ENCODE data around the gene CIAO3. TPM values are rescaled to one million over a fixed set of nuclear protein-coding genes. Genes with fewer than 3 reads are reported as not detected.

CIAO3 gene
- polyA plus RNA-seq, 1 donor from 2014 or later, result 57.8 TPM

DNA sequence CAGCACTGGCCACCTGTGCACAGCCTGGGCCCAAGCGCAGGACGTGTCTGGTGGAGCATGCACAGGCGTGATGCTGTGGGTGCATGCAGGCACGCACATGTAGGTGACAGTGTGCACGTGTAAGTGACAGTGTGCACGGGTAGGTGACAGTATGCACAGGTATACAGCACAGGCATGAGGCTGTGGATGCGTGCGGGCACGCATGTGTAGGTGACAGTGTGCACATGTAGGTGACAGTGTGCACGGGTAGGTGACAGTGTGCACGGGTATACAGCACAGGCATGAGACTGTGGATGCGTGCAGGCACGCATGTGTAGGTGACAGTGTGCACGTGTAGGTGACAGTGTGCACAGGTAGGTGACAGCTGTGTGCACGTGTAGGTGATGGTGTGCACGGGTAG lies 39.5 kb upstream of the CIAO3 start:
- Histone ChIP-seq H3K4me2 (ENCODE audit: low read length) (no peak overlapping the region), H3K79me2 (replicated peaks; ENCODE audit: insufficient read depth, low read length) (no peaks in the 10 kb centered on the region), H3K4me3 (ENCODE audit: low read length) (no peak overlapping the region), H3K36me3 (ENCODE audit: insufficient read depth, low read length) (no peaks in the 10 kb centered on the region), H3K27me3 (ENCODE audit: insufficient read depth, low read depth, low read length) (no peaks in the 10 kb centered on the region), H4K20me1 (ENCODE audit: insufficient read depth) (no peaks in the 10 kb centered on the region), H2AFZ (ENCODE audit: low read depth, low read length) (no peak overlapping the region), H3K9me3 (ENCODE audit: low read length) (no peaks in the 10 kb centered on the region), H3F3A (ENCODE audit: insufficient read depth, low read length, poor library complexity, severe bottlenecking) (no peaks in the 10 kb centered on the region), H3K9me2 (ENCODE audit: insufficient read depth, low read length) (no peaks in the 10 kb centered on the region), H3K9ac (ENCODE audit: low read length) (no peak overlapping the region), H3K27ac (ENCODE audit: low read length) (no peak overlapping the region)
- TF ChIP-seq EP300 (conservative IDR thresholded peaks at IDR 0.05; ENCODE audit: poor library complexity, severe bottlenecking), result no peak
- TF ChIP-seq TAF1 (IDR thresholded peaks at IDR 0.05; ENCODE audit: low read depth), result no peak
- TF ChIP-seq MXI1 (conservative IDR thresholded peaks at IDR 0.05; ENCODE audit: poor library complexity, severe bottlenecking), result no peak
- TF ChIP-seq POLR2AphosphoS5 (IDR thresholded peaks at IDR 0.05), result no peak
- TF ChIP-seq SMC3 (conservative IDR thresholded peaks at IDR 0.05; ENCODE audit: poor library complexity), result no peak
- TF ChIP-seq, protein P1, sequence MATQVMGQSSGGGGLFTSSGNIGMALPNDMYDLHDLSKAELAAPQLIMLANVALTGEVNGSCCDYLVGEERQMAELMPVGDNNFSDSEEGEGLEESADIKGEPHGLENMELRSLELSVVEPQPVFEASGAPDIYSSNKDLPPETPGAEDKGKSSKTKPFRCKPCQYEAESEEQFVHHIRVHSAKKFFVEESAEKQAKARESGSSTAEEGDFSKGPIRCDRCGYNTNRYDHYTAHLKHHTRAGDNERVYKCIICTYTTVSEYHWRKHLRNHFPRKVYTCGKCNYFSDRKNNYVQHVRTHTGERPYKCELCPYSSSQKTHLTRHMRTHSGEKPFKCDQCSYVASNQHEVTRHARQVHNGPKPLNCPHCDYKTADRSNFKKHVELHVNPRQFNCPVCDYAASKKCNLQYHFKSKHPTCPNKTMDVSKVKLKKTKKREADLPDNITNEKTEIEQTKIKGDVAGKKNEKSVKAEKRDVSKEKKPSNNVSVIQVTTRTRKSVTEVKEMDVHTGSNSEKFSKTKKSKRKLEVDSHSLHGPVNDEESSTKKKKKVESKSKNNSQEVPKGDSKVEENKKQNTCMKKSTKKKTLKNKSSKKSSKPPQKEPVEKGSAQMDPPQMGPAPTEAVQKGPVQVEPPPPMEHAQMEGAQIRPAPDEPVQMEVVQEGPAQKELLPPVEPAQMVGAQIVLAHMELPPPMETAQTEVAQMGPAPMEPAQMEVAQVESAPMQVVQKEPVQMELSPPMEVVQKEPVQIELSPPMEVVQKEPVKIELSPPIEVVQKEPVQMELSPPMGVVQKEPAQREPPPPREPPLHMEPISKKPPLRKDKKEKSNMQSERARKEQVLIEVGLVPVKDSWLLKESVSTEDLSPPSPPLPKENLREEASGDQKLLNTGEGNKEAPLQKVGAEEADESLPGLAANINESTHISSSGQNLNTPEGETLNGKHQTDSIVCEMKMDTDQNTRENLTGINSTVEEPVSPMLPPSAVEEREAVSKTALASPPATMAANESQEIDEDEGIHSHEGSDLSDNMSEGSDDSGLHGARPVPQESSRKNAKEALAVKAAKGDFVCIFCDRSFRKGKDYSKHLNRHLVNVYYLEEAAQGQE (IDR thresholded peaks at IDR 0.05; ENCODE audit: borderline replicate concordance), result no peak
- TF ChIP-seq RAD21 (conservative IDR thresholded peaks at IDR 0.05), result no peak
- no peak for TF ChIP-seq EZH2 (IDR thresholded peaks at IDR 0.05; ENCODE audit: borderline replicate concordance, insufficient read depth, low read length, poor library complexity, severe bottlenecking)
- TF ChIP-seq, protein P2, sequence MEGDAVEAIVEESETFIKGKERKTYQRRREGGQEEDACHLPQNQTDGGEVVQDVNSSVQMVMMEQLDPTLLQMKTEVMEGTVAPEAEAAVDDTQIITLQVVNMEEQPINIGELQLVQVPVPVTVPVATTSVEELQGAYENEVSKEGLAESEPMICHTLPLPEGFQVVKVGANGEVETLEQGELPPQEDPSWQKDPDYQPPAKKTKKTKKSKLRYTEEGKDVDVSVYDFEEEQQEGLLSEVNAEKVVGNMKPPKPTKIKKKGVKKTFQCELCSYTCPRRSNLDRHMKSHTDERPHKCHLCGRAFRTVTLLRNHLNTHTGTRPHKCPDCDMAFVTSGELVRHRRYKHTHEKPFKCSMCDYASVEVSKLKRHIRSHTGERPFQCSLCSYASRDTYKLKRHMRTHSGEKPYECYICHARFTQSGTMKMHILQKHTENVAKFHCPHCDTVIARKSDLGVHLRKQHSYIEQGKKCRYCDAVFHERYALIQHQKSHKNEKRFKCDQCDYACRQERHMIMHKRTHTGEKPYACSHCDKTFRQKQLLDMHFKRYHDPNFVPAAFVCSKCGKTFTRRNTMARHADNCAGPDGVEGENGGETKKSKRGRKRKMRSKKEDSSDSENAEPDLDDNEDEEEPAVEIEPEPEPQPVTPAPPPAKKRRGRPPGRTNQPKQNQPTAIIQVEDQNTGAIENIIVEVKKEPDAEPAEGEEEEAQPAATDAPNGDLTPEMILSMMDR (IDR thresholded peaks at IDR 0.05; ENCODE audit: poor library complexity, severe bottlenecking), result no peak

DNA sequence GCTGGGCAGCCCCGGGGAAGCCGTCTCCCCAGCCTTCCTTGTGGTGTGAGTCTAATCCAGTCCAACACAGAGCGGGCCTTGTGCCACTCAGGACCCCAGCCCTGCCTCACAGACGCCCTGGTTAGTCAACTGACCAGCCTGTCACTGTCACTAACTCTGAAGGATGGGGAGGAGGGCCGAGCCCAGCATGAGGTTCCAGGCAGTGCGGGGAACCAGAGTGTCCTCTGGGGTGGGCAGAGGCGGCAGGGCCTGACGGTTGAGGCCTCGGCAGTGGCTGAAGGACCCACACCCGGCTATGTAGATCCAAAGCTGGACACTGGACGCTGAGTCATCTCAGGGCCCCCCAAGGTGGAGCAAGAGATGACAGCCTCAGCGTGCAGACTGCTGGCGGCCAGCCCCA lies 38.8 kb upstream of the CIAO3 start:
- Histone ChIP-seq H4K20me1 (ENCODE audit: insufficient read depth) (no peaks in the 10 kb centered on the region), H3K4me3 (ENCODE audit: low read length) (no peak overlapping the region), H3K9me3 (ENCODE audit: low read length) (no peaks in the 10 kb centered on the region), H3K36me3 (ENCODE audit: insufficient read depth, low read length) (no peaks in the 10 kb centered on the region), H3K27me3 (ENCODE audit: insufficient read depth, low read depth, low read length) (no peaks in the 10 kb centered on the region), H3F3A (ENCODE audit: insufficient read depth, low read length, poor library complexity, severe bottlenecking) (no peaks in the 10 kb centered on the region), H3K4me2 (ENCODE audit: low read length) (no peak overlapping the region), H2AFZ (ENCODE audit: low read depth, low read length) (no peak overlapping the region), H3K9me2 (ENCODE audit: insufficient read depth, low read length) (no peaks in the 10 kb centered on the region), H3K79me2 (replicated peaks; ENCODE audit: insufficient read depth, low read length) (no peaks in the 10 kb centered on the region), H3K27ac (ENCODE audit: low read length) (no peak overlapping the region), H3K9ac (ENCODE audit: low read length) (no peak overlapping the region)
- no peak for TF ChIP-seq MXI1 (conservative IDR thresholded peaks at IDR 0.05; ENCODE audit: poor library complexity, severe bottlenecking)
- TF ChIP-seq TAF1 (IDR thresholded peaks at IDR 0.05; ENCODE audit: low read depth), result no peak
- TF ChIP-seq RAD21 (conservative IDR thresholded peaks at IDR 0.05), result no peak
- TF ChIP-seq EZH2 (IDR thresholded peaks at IDR 0.05; ENCODE audit: borderline replicate concordance, insufficient read depth, low read length, poor library complexity, severe bottlenecking), result no peak
- no peak for TF ChIP-seq EP300 (conservative IDR thresholded peaks at IDR 0.05; ENCODE audit: poor library complexity, severe bottlenecking)
- TF ChIP-seq SMC3 (conservative IDR thresholded peaks at IDR 0.05; ENCODE audit: poor library complexity), result no peak
- no peak for TF ChIP-seq POLR2AphosphoS5 (IDR thresholded peaks at IDR 0.05)
- TF ChIP-seq, protein P2 (IDR thresholded peaks at IDR 0.05; ENCODE audit: poor library complexity, severe bottlenecking), result no peak
- TF ChIP-seq, protein P1 (IDR thresholded peaks at IDR 0.05; ENCODE audit: borderline replicate concordance), result no peak
